ENCODE measurements around the gene ST3GAL3. TPM values are rescaled to one million over a fixed set of nuclear protein-coding genes. Genes with fewer than 3 reads are reported as not detected.

Gene ST3GAL3
- total RNA-seq, 1 experiment from 2014 or later: 8.3 TPM

- Mint-ChIP-seq H3K4me1 (peaks cover 0 to 3% of the 10 kb centered on the region in 2 experiments; a peak in 1 of 4 replicates), H3K27ac (no peak overlapping the region; a peak in 1 of 7 replicates), H3K4me3 (no peak overlapping the region), H3K27me3 (ENCODE audit: low read depth) (no peaks in the 10 kb centered on the region), H3K36me3 (ENCODE audit: insufficient read depth in 1 of 3, low read depth in 3 of 3) (peaks cover 0 to 9% (median 0%) of the 10 kb centered on the region in 3 experiments; a peak in 4 of 7 replicates), H3K9me3 (no peaks in the 10 kb centered on the region; a peak in 1 of 5 replicates)
- Histone ChIP-seq H3K14ac (ENCODE audit: insufficient read depth, low read length) (no peak overlapping the region), H3K27me3 (ENCODE audit: insufficient read depth, low read length) (no peaks in the 10 kb centered on the region), H2BK15ac (ENCODE audit: low read depth, low read length) (no peak overlapping the region), H2AK5ac (ENCODE audit: insufficient read length, low read length) (no peak overlapping the region), H2BK120ac (ENCODE audit: low read depth, low read length, poor library complexity, severe bottlenecking) (no peak overlapping the region), H3K27ac (ENCODE audit: insufficient read length, low read depth, low read length) (no peak overlapping the region), H4K5ac (ENCODE audit: insufficient read length, low read depth, low read length) (no peak overlapping the region), H3K4me2 (ENCODE audit: insufficient read depth, insufficient read length, low read length) (no peak overlapping the region), H2BK12ac (ENCODE audit: insufficient read length, low read depth, low read length) (no peak overlapping the region), H3K79me1 (ENCODE audit: insufficient read depth, low read depth, low read length, poor library complexity, severe bottlenecking) (no peaks in the 10 kb centered on the region), H4K20me1 (ENCODE audit: control insufficient read depth, insufficient read depth, insufficient read length) (no peaks in the 10 kb centered on the region), H3K23me2 (ENCODE audit: insufficient read length, low read depth, low read length, poor library complexity, severe bottlenecking) (no peaks in the 10 kb centered on the region), H2BK5ac (ENCODE audit: insufficient read length, low read length) (no peak overlapping the region), H3K18ac (ENCODE audit: insufficient read length, low read depth, low read length) (no peak overlapping the region), H4K91ac (ENCODE audit: insufficient read length, low read depth, low read length) (no peak overlapping the region), H3K23ac (ENCODE audit: insufficient read length, low read depth, low read length) (no peak overlapping the region), H3K56ac (ENCODE audit: insufficient read length, low read depth, low read length) (no peak overlapping the region), H3K79me2 (ENCODE audit: insufficient read depth, low read length) (no peaks in the 10 kb centered on the region), H2BK20ac (ENCODE audit: low read depth, low read length, poor library complexity, severe bottlenecking) (no peak overlapping the region), H3K4ac (ENCODE audit: low read depth, low read length) (no peak overlapping the region), H3K4me1 (ENCODE audit: insufficient read depth, low read length) (no peaks in the 10 kb centered on the region), H2AFZ (ENCODE audit: low read length) (no peak overlapping the region), H4K8ac (replicated peaks; ENCODE audit: insufficient read length, low read depth, low read length) (no peak overlapping the region), H3K9ac (ENCODE audit: extremely low read depth, insufficient read length, low read length) (no peak overlapping the region), H3K9me3 (ENCODE audit: control insufficient read depth, low read depth, low read length) (no peaks in the 10 kb centered on the region), H3T11ph (ENCODE audit: low read length) (no peak overlapping the region)
- no peak for TF ChIP-seq CTCF (conservative IDR thresholded peaks at IDR 0.05)
- WGBS (ENCODE audit: extremely low coverage, insufficient read length, low lambda C conversion rate): no CpG with 5 or more reads among the region's 4 CpGs
- no peak for DNase-seq
Measured at GRCh38 chr1:43742026-43742425, 34.7 kb downstream of the ST3GAL3 start.
